Measurements from ENCODE around the gene WWTR1. TPM values are rescaled to one million over a fixed set of nuclear protein-coding genes. Genes with fewer than 3 reads are reported as not detected.

Gene WWTR1
- total RNA-seq, 1 donor from 2014 or later = 42.1 TPM

DNA sequence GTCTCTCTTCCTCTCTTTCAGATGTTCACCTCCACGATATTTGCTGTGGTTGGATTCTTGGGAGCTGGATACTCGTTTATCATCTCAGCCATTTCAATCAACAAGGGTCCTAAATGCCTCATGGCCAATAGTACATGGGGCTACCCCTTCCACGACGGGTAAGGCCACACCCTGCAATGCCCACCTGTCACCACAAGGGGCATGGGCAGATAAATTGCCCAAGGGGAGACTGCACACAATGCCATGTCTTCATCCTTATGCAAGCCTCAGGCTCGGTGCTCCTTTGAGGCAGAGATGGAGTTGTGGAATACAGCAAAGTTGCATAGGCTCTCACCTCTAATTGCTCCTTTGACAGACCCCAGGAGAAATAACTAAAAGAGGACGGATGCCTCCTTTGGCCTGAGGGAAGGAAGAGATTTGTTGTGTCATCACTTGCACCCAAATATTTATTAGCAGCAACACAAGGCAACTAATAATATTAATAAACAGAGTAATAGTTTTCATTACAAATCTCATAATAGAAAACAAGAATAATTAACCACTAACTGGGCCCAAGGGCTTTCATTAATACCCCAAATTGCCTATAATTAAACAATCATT, 170.1 kb downstream of the WWTR1 start:
- TF ChIP-seq CTCF (IDR thresholded peaks at IDR 0.05; ENCODE audit: insufficient read depth, low read length, poor library complexity, severe bottlenecking) = peak; percentile 45
- DNase-seq (ENCODE audit: low read depth) = no peak
- no peak overlapping the region for H3K4me3 ChIP-seq (ENCODE audit: low read depth, low read length)
- H3K27me3 ChIP-seq (ENCODE audit: control insufficient read depth, insufficient read depth, low read length) = no peaks in the 10 kb centered on the region
- no peaks in the 10 kb centered on the region for H3K36me3 ChIP-seq (ENCODE audit: control insufficient read depth, insufficient read depth, low read length)

GRCh38 chr3:149486726-149487125, 171.1 kb downstream of the WWTR1 start:
- Histone ChIP-seq H3K27me3 (ENCODE audit: control insufficient read depth, insufficient read depth, low read length) (no peaks in the 10 kb centered on the region), H3K36me3 (ENCODE audit: control insufficient read depth, insufficient read depth, low read length) (no peaks in the 10 kb centered on the region), H3K4me3 (ENCODE audit: low read depth, low read length) (no peak overlapping the region)
- TF ChIP-seq CTCF (IDR thresholded peaks at IDR 0.05; ENCODE audit: insufficient read depth, low read length, poor library complexity, severe bottlenecking) = no peak
- no peak for DNase-seq (ENCODE audit: low read depth)

GRCh38 chr3:149481491-149481890, 176.3 kb downstream of the WWTR1 start:
- DNase-seq (ENCODE audit: low read depth) = no peak
- H3K4me3 ChIP-seq (ENCODE audit: low read depth, low read length) = no peak overlapping the region
- H3K27me3 ChIP-seq (ENCODE audit: control insufficient read depth, insufficient read depth, low read length) = no peaks in the 10 kb centered on the region
- no peak for TF ChIP-seq CTCF (IDR thresholded peaks at IDR 0.05; ENCODE audit: insufficient read depth, low read length, poor library complexity, severe bottlenecking)
- no peaks in the 10 kb centered on the region for H3K36me3 ChIP-seq (ENCODE audit: control insufficient read depth, insufficient read depth, low read length)

GRCh38 chr3:149481056-149481455, 176.8 kb downstream of the WWTR1 start:
- DNase-seq (ENCODE audit: low read depth) = no peak
- no peaks in the 10 kb centered on the region for H3K27me3 ChIP-seq (ENCODE audit: control insufficient read depth, insufficient read depth, low read length)
- no peaks in the 10 kb centered on the region for H3K36me3 ChIP-seq (ENCODE audit: control insufficient read depth, insufficient read depth, low read length)
- H3K4me3 ChIP-seq (ENCODE audit: low read depth, low read length) = no peak overlapping the region
- no peak for TF ChIP-seq CTCF (IDR thresholded peaks at IDR 0.05; ENCODE audit: insufficient read depth, low read length, poor library complexity, severe bottlenecking)

GRCh38 chr3:149480326-149481017, 177.4 kb downstream of the WWTR1 start:
- DNase-seq (ENCODE audit: low read depth) = peak; percentile 61
- peak; percentile 94 for TF ChIP-seq CTCF (IDR thresholded peaks at IDR 0.05; ENCODE audit: insufficient read depth, low read length, poor library complexity, severe bottlenecking)
- H3K27me3 ChIP-seq (ENCODE audit: control insufficient read depth, insufficient read depth, low read length) = no peaks in the 10 kb centered on the region
- no peaks in the 10 kb centered on the region for H3K36me3 ChIP-seq (ENCODE audit: control insufficient read depth, insufficient read depth, low read length)
- no peak overlapping the region for H3K4me3 ChIP-seq (ENCODE audit: low read depth, low read length)
